Endothelial cell (in vitro differentiated cells): Measurements from ENCODE around the gene NADK2. TPM values are rescaled to one million over a fixed set of nuclear protein-coding genes. Genes with fewer than 3 reads are reported as not detected.

Experiments
- DNase-seq: peaks from one replicate; pipeline ENCODE4 v3.0.0; 2021; ENCODE audit warnings: low spot score
- H3K27ac Mint-ChIP-seq: one replicate; pipeline ENCODE4 v1.8.0; 2021; ENCODE audit warnings: mixed read lengths, inconsistent platforms; ENCODE audit not compliant: unreplicated experiment
- H3K27me3 Mint-ChIP-seq: one replicate; pipeline ENCODE4 v1.8.0; 2021; ENCODE audit warnings: mild to moderate bottlenecking, moderate library complexity, mixed read lengths, inconsistent platforms; ENCODE audit not compliant: unreplicated experiment
- H3K36me3 Mint-ChIP-seq: one replicate; pipeline ENCODE4 v1.8.0; 2021; ENCODE audit warnings: mild to moderate bottlenecking, low read depth, mixed read lengths, inconsistent platforms; ENCODE audit not compliant: unreplicated experiment
- H3K4me1 Mint-ChIP-seq: one replicate; pipeline ENCODE4 v1.8.0; 2021; ENCODE audit warnings: mild to moderate bottlenecking, mixed read lengths, inconsistent platforms; ENCODE audit not compliant: unreplicated experiment
- H3K4me3 Mint-ChIP-seq: one replicate; pipeline ENCODE4 v1.8.0; 2021; ENCODE audit warnings: mild to moderate bottlenecking, mixed read lengths, inconsistent platforms; ENCODE audit not compliant: unreplicated experiment
- H3K9me3 Mint-ChIP-seq: one replicate; pipeline ENCODE4 v1.8.0; 2021; ENCODE audit warnings: mixed read lengths, inconsistent platforms; ENCODE audit not compliant: unreplicated experiment
- CTCF ChIP-seq: fragments of 200-600 bp; sonication (generic); IDR thresholded peaks from one replicate; pipeline ENCODE4 v1.5.0; 2021; ENCODE audit warnings: antibody characterized with exemption; ENCODE audit not compliant: unreplicated experiment
- microRNA-seq: library from miRNA; unstranded; fragments of <30 nt; microRNA quantifications from one replicate; pipeline ENCODE4, GENCODE V29; 2020; ENCODE audit not compliant: unreplicated experiment
- total RNA-seq: library from RNA; stranded (reverse); fragmentation: NEBNext Ultra II Directional; extraction: Animal tissue kit (Norgen Biotek cat#: 25700); gene quantifications from one replicate; pipeline ENCODE4 v1.2.1, GENCODE V29; 2021; ENCODE audit not compliant: unreplicated experiment

NADK2 gene
- total RNA-seq, 1 donor from 2014 or later = 27.0 TPM

DNA sequence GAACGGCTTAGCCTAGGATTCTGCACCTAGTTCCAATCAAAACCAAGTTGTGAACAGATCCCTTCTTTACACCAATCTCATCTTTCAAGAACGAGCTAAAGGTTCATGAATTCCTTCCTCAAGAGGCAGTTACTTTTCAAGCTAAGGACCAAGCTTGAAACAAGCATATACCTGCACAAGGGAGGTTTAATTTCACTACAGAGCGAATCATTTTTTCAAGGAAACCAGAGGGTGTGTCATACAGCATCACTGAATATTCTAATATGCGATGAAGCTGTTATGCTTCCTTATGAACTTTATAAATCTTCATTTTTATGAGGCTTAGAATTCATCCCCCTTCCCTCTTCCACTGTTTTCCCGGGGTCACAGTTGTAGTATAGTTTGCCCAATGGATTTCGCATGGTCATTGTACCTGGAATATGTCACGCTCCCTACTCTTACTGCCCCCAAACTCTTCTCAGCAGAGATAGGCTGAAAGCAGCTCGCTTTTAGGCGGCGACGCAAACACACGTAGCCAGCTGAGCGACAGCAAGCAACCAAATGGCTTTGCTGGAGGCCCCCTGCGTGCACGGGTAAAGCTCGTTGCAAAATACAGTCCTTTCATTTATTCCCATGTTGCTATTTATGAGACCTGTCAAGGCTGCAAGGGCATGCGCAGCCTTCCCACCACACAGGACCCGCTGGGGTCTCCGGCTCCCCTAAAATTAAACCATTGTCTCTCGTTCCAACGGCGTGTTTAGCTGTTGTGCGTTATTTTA, 90.9 kb downstream of the NADK2 start:
- DNase-seq = peak; percentile 38
- H3K27me3 Mint-ChIP-seq = peaks cover 2% of the 10 kb centered on the region
- peaks cover 8% of the 10 kb centered on the region for H3K36me3 Mint-ChIP-seq
- H3K4me3 Mint-ChIP-seq = peak overlapping the region; percentile 94
- H3K27ac Mint-ChIP-seq = no peak overlapping the region
- no peaks in the 10 kb centered on the region for H3K9me3 Mint-ChIP-seq
- peaks cover 16% of the 10 kb centered on the region for H3K4me1 Mint-ChIP-seq
- TF ChIP-seq CTCF = no peak

- no peak overlapping the region for H3K4me3 Mint-ChIP-seq
- H3K4me1 Mint-ChIP-seq = peaks cover 7% of the 10 kb centered on the region
- H3K9me3 Mint-ChIP-seq = no peaks in the 10 kb centered on the region
- no peak overlapping the region for H3K27ac Mint-ChIP-seq
- no peak for TF ChIP-seq CTCF
- H3K27me3 Mint-ChIP-seq = no peaks in the 10 kb centered on the region
- no peaks in the 10 kb centered on the region for H3K36me3 Mint-ChIP-seq
- DNase-seq = no peak
Observed at GRCh38 chr5:36147681-36148080, 94.0 kb downstream of the NADK2 start.

DNA sequence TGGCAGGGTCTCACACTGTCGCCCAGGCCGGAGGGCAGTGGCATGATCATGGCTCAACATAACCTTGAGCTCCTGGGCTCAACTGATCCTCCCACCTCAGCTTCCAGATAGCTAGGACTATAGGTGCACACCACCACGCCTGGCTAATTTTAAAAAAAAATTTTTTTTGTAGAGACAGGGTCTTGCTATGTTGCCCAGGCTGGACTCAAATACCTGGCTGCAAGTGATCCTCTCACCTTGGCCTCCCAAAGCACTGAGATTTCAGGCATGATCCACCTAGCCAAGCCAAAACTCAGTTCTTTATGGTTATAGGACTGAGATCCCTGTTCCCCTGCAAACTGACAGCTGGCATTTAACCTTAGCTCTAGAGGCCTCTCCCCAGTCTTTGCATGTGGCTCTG, 95.3 kb downstream of the NADK2 start:
- H3K36me3 Mint-ChIP-seq = no peaks in the 10 kb centered on the region
- TF ChIP-seq CTCF = no peak
- no peaks in the 10 kb centered on the region for H3K27me3 Mint-ChIP-seq
- no peak overlapping the region for H3K4me3 Mint-ChIP-seq
- H3K27ac Mint-ChIP-seq = no peak overlapping the region
- DNase-seq = no peak
- no peaks in the 10 kb centered on the region for H3K4me1 Mint-ChIP-seq
- no peaks in the 10 kb centered on the region for H3K9me3 Mint-ChIP-seq

DNA sequence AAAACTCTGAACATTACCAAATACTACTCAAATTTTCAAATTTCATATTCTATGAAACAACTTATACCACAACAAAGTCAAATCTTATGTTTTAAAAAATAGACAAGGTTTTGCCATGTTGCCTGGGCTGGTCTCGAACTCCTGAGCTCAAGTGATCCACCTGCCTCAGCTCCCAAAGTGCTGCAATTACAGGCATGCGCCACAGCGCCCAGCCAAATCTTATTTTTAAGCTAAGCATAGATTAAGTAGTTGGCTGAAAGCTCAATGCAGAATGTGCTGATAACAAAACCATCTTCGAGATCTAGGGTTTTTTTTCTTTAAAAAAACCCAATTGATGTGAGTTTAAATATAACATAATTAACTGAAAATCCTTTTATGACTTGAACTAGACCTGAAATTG, 96.4 kb downstream of the NADK2 start:
- H3K27me3 Mint-ChIP-seq = no peaks in the 10 kb centered on the region
- peaks cover 4% of the 10 kb centered on the region for H3K36me3 Mint-ChIP-seq
- no peak for TF ChIP-seq CTCF
- no peak overlapping the region for H3K4me3 Mint-ChIP-seq
- no peak overlapping the region for H3K27ac Mint-ChIP-seq
- no peaks in the 10 kb centered on the region for H3K9me3 Mint-ChIP-seq
- DNase-seq = no peak
- H3K4me1 Mint-ChIP-seq = no peaks in the 10 kb centered on the region

Small RNAs within 50 kb of the gene (microRNA-seq; reads per million reads assigned to microRNA genes)
- gene MIR580 = 0.42 reads per million

Other genes starting within 250 kb of the NADK2 start
- 7.2 TPM for gene UGT3A2, start 175.0 kb downstream of the NADK2 start, total RNA-seq
- gene LMBRD2, start 90.0 kb downstream of the NADK2 start, total RNA-seq = 5.1 TPM
- 41.3 TPM for gene SKP2, start 89.8 kb downstream of the NADK2 start, total RNA-seq
- gene RANBP3L, start 60.0 kb upstream of the NADK2 start, total RNA-seq = not detected